ENCODE data around the gene PDAP1. TPM values are rescaled to one million over a fixed set of nuclear protein-coding genes. Genes with fewer than 3 reads are reported as not detected.

PDAP1 gene
- total and polyA plus RNA-seq, 4 donors = 11.6 to 83.6 (median 31.5) TPM

DNA sequence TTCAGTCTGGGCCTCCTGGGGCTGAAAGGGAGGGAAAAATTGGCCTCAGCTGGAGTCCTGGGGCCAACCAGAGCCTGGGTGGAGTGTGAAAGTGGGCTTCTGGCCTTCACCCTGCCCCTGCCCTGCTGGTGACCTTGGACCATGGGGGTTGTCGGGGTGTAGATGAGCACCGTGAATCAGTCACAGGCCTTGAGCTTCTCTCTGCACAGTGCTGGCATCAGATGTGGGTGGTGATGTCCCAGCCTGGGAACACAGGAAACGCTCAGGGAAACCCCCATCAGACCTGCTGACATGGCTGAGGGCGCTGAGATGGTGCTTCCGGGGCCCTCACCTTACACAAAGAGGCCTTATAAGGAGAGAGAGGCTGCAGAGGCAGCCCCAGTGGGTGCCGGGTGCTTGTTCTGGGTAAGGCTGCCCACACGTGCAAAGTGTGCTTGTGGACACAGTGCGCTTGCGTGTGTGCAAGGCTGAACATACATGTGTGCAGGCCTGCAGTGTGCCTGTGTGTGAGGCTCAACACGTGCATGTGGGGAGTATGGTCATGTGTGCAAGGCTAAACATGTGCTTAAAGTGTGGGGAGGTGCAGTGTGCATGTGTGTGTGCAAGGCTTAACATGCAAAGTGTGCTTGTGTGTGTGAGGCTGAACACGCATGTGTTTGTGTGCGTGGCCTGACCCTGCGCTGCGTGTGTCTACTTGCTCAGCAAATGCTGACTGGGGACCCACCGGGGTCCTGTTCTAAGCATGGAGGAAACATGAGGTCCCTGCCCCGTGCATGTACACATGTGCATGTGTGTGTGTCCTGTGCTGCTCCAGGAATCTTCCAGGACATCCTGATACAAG, 27.4 kb downstream of the PDAP1 start:
- no peaks in the 10 kb centered on the region for H3K9me3 ChIP-seq (ENCODE audit: control insufficient read depth in 4 of 4, low read length in 3 of 4)
- no peak overlapping the region for H3K4me3 ChIP-seq (ENCODE audit: low read depth in 1 of 3, low read length in 3 of 3)
- TF ChIP-seq HNF4G (IDR thresholded peaks at IDR 0.05) (no peak), HNF4A (conservative IDR thresholded peaks at IDR 0.05) (no peak), REST (IDR thresholded peaks at IDR 0.05) (no peak), FOXA2 (IDR thresholded peaks at IDR 0.05) (no peak), NR2F2 (IDR thresholded peaks at IDR 0.05) (no peak), MAX (IDR thresholded peaks at IDR 0.05) (no peak), YY1 (IDR thresholded peaks at IDR 0.05) (no peak), ATF3 (IDR thresholded peaks at IDR 0.05) (no peak), SP1 (IDR thresholded peaks at IDR 0.05) (no peak), TAF1 (conservative IDR thresholded peaks at IDR 0.05) (no peak), RAD21 (IDR thresholded peaks at IDR 0.05) (no peak), JUND (IDR thresholded peaks at IDR 0.05) (no peak), EGR1 (IDR thresholded peaks at IDR 0.05; ENCODE audit: low read depth in 2 of 2) (no peak), FOXA1 (IDR thresholded peaks at IDR 0.05) (no peak), RXRA (IDR thresholded peaks at IDR 0.05) (no peak), GABPA (IDR thresholded peaks at IDR 0.05 in 1 of 2, conservative IDR thresholded peaks at IDR 0.05 in 1 of 2) (no peak)
- TF ChIP-seq, protein P1, sequence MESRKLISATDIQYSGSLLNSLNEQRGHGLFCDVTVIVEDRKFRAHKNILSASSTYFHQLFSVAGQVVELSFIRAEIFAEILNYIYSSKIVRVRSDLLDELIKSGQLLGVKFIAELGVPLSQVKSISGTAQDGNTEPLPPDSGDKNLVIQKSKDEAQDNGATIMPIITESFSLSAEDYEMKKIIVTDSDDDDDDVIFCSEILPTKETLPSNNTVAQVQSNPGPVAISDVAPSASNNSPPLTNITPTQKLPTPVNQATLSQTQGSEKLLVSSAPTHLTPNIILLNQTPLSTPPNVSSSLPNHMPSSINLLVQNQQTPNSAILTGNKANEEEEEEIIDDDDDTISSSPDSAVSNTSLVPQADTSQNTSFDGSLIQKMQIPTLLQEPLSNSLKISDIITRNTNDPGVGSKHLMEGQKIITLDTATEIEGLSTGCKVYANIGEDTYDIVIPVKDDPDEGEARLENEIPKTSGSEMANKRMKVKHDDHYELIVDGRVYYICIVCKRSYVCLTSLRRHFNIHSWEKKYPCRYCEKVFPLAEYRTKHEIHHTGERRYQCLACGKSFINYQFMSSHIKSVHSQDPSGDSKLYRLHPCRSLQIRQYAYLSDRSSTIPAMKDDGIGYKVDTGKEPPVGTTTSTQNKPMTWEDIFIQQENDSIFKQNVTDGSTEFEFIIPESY (IDR thresholded peaks at IDR 0.05) = no peak
- TF ChIP-seq, protein P2, sequence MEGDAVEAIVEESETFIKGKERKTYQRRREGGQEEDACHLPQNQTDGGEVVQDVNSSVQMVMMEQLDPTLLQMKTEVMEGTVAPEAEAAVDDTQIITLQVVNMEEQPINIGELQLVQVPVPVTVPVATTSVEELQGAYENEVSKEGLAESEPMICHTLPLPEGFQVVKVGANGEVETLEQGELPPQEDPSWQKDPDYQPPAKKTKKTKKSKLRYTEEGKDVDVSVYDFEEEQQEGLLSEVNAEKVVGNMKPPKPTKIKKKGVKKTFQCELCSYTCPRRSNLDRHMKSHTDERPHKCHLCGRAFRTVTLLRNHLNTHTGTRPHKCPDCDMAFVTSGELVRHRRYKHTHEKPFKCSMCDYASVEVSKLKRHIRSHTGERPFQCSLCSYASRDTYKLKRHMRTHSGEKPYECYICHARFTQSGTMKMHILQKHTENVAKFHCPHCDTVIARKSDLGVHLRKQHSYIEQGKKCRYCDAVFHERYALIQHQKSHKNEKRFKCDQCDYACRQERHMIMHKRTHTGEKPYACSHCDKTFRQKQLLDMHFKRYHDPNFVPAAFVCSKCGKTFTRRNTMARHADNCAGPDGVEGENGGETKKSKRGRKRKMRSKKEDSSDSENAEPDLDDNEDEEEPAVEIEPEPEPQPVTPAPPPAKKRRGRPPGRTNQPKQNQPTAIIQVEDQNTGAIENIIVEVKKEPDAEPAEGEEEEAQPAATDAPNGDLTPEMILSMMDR (IDR thresholded peaks at IDR 0.05; ENCODE audit: low read depth, low read length, missing input control) = no peak
- no peaks in the 10 kb centered on the region for H3K36me3 ChIP-seq (ENCODE audit: control insufficient read depth in 4 of 4, insufficient read depth in 3 of 4, low read depth in 1 of 4, low read length in 3 of 4)
- no peak for DNase-seq (ENCODE audit: low spot score)
- no peaks in the 10 kb centered on the region for H3K27me3 ChIP-seq (ENCODE audit: control insufficient read depth in 4 of 4, insufficient read depth in 4 of 4, low read length in 3 of 4)
- no peak overlapping the region for H3K9ac ChIP-seq (ENCODE audit: low read depth in 1 of 2, low read length in 2 of 2)
- peaks cover 14 to 23% (median 19%) of the 10 kb centered on the region in 4 donors for H3K4me1 ChIP-seq (ENCODE audit: control insufficient read depth in 4 of 4, insufficient read depth in 4 of 4, low read length in 3 of 4)
- H3K27ac ChIP-seq (ENCODE audit: low read depth in 1 of 2, low read length in 2 of 2) = peak overlapping the region; percentile 53 to 71
- WGBS = 68% methylated on average over 16 of the region's 16 CpGs

Measured in liver (tissue), 9 donors.